HG02885 (cell line): ENCODE results near the gene ASXL2.

Experiments
- ATAC-seq: cut with Tn5 transposase; IDR thresholded peaks from one replicate; pipeline ENCODE4 v1.9.1; 2021; ENCODE audit warnings: mild to moderate bottlenecking; ENCODE audit not compliant: unreplicated experiment, poor library complexity

The ASXL2 gene

DNA sequence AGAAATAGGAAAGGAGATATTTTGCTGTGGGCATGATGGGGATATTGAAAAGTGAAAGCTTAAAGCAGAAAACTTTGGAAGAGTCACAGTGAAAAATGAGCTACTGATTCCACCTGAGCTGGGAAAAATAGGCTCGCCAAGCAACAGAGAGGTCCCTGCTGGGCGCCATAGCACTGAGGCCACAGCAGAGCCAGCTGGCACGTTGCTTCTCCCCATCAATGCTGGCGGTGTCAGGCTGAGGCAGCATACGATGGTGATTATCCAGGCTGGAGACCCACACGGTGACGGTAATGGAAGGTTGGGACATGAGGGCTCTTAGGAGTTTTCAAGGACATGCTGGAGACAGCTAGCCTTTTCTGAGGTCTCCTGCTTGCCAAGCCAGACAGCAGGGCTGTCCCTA is 179.1 kb downstream of the ASXL2 start:
- ATAC-seq, result no peak

DNA sequence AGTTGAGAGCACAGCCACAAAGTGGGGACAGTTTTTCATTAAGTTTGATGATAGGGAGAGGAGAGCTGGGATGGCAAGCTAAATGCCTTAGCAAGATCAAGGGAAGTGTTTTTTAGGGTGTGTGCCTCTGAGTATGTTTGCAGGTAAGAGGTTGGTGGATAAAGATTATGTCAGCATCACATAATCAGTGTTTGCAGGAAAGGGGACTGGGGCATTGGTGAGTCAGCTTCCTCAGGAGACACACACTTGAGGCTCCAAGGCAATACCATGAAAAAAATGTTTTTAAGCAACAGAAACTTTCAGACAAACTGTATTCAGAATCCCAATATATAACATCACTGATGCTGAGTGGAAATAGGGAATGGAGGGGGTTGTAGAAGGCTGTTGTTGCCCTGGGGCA is 179.5 kb downstream of the ASXL2 start:
- ATAC-seq, result no peak

DNA sequence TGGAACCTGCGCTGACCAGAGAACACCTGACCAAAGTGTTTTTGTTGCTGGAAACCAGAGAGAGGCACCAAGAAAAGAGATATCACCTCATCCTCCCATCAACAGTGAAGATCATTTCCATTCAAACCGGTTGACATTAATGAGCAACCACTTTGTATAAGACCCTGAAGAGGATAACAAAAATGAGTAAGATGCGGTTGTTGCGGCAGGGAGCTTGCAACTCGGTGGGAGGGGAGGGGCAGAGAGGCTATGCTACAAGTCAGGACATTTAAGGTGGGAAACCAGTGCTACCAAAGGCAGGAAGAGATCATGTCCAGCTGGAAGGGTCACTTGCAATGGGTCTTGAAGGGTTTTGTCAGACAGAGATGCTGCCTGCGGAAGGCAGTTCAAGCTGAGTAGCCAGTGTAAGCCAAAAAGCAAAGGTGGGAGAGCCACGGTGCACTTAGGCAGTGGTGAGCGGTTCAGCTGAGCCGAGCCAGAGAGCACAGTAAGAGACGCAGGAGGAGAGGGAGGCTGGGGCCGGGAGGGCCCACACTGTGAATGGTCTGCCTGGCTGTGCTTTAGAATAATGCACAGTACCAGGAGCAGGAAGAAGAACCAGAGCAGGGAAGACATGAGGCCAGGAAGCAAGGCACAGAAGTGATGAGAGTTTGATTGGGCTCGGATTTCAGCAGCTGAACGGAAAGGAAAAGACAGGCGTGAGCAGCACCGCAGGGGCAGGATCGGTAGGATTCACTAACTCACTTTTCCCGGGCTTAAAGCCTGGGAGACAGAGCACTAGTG is 180.5 kb downstream of the ASXL2 start:
- no peak for ATAC-seq

DNA sequence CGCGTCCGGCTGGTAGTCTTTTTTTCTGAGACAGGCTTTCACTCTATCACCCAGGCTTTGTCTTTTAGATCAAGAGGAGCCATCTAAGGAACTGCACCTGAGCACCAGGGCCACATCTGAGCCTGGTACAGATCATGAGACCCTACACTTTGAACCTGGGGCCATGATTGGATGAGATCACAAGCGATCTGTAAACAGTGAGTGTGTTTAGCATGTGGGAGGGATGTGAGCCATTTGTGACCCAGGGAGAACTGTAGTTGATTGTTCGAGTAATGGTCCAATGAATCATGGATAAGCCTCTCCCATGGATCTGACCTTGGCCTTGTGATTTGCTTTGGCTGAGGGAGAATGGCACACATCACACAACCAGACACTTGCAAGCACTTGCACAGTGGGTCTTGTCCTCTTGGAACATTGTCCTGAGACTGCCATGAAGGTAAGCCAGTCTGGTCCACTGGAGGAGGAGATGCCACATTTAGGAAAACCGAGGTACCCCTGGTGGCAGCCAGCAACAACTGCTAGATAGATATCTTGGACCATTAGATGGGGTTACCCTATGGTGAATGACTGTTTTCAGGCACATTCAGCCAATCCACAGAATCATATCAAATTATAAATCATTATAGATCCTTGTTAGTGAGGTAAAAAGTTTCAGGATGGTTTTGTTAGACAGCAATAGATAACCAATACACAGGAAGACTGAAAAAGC is 185.4 kb downstream of the ASXL2 start:
- no peak for ATAC-seq

DNA sequence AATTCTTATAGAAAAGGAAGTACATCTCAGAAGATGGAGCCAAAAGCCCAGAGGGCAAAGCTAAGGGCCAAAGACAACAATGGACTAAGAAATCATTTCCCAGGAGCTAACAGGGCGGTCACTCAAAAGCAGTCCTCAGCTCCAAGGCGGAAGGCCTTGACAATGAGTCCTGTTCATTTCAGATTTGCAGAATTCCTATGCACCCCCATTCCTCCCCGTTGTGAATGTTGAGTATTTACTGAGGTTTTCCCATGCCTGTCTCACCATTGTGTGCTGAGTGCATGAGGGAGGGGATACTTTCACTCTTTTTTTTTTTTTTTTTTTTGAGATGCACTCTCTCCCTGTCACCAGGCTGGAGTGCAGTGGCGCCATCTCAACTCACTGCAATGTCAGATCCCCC is 186.1 kb downstream of the ASXL2 start:
- no peak for ATAC-seq

DNA sequence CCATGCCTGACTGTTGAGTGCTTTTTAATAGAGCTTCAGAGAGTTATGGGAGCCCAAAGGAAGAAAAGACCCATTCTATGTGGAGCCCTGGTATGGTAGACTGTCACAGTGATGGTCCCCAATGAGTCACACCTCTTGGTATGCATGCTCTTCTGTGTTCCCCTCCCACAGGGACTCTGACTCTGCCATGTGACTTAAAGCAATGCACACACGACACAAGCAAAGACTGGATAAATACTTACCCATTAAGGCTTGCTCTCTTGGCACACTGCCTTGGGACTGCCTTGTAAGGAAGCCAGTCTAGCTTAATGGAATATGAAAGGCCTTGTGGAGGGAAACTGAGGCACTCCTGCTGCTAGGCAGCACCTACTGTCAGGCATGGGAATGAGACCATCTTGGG is 188.2 kb downstream of the ASXL2 start:
- no peak for ATAC-seq

DNA sequence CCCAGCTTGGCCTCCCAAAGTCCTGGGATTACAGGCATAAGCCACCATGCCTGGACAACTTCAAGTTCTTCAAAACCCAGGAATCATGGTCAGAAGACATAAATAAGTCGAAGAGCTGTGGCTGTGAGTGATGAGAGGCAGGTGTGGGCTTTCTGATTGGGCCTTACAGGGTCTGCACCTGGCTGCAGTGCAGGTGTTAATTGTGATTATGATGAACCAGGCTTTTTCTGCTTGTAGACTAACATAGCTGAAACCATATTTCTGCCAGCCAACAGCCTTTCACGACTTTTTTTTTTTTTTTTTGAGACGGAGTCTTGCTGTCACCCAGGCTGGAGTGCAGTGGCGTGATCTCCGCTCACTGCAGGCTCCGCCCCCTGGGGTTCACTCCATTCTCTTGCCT is 190.1 kb downstream of the ASXL2 start:
- ATAC-seq, result no peak

DNA sequence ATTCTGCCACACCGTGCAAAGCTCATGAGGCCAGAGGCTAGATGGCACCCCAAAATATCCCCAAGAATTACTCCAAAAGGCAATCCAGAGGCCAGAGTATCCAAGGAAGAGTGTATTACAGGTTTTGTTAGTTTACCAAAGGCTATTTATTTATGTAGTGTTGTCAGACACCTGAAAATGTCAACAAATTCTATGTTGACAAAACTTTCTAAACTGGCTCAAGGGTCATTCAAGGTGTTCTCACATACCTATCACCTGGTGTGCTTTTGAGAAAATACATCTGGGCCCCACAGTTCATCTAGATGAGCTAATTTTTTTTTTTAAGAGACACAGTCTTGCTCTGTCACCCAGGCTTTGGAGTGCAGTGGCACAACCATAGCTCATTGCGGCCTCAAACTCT is 192.5 kb downstream of the ASXL2 start:
- ATAC-seq, result no peak

DNA sequence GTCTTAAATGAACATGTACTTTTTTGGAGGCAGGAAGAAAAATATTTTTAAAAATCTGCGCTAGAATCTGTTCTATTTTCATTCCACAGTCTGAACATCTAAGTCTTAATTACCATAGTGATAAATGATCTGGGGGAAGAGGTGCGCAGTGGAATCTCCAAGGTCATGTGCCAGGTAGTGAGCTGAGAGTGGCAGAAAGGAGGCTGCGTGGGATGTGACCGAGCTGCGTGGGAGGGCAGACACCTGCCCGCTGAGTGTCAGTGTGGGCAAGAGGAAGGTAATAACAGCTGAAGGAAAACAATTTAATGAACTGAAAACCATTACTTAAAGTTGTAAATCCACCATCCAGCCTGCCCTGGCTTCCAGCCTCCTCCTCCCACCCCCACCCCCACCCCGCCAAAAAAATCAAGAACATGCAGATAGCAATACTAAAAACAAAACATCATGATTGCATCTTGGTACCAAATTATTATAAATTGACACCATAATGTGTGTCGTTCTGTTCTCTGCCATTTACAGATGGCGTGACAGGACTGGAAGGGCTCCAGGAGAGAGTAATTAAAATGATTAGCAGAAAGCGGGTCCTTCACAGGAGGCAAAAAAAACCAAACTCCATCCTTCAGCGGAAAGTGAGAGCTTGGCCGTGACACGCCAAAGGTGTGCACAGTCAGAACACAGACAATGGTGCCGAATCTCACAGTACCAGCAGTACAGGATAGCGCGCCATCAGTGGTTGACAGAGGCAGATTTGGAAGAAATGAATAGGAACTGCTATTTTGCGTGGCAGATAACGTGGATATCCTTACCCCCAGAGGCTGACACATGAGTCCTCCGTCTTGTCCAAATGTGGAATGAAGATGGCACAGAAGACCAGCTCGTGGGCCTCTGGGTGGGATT is 193.5 kb downstream of the ASXL2 start:
- no peak for ATAC-seq
